Activated T-cell treated with anti-CD3 and anti-CD28 coated beads for 24 hours (primary cell): ENCODE results near the gene ZNF570.
A peak's percentile ranks its signal among the peaks of the same experiment; 100 is the strongest.

Source experiments
- DNase-seq: peaks from one replicate; pipeline ENCODE4 v3.0.0-alpha.2; 2020; ENCODE audit warnings: low read depth

ZNF570 gene

DNA sequence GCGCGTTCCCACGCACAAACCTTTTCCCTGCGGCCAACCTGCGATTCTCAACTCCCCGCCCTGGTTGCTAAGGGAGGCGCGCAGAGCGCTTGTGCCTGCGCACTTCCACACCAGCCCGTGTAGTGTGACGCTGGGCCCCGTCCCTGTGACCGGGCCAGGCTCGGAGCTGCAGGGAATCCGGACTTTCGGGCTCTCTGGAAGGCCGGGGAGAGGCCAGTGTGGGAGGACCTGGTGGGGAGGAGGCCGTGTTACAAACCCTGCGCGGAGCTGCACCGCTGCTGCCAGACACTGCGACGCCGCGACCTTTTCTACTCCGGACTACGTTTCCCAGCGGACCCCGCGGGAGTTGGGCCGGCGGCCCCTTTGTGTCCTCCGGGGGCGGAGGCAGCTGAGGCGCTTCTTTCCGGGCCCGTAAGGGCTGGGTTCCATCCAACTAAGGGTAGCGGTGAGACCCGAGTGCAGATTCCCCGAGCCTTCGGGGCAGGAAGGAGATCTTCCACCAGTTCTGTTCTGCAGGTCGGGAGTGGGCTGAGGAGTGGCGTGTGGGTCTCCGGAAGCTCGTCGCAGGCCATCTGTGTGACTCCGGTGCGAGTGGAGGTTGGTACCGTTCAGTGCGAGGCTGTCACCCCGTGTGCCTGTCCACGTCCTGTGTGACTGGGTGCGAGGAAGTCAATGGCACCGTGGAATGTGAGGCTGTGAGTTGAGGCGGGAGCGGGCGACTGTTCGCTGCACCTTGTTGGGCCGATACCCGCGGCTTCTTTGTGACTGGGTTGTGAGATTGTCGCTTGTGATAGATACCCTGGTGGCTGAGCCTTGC lies at the start of gene ZNF570:
ZNF570 (plus strand) TSS at position 396 of the 817 bp plus-strand sequence. CDS start 999 bp downstream, outside the sequence.
- DNase-seq = peak; percentile 83

DNA sequence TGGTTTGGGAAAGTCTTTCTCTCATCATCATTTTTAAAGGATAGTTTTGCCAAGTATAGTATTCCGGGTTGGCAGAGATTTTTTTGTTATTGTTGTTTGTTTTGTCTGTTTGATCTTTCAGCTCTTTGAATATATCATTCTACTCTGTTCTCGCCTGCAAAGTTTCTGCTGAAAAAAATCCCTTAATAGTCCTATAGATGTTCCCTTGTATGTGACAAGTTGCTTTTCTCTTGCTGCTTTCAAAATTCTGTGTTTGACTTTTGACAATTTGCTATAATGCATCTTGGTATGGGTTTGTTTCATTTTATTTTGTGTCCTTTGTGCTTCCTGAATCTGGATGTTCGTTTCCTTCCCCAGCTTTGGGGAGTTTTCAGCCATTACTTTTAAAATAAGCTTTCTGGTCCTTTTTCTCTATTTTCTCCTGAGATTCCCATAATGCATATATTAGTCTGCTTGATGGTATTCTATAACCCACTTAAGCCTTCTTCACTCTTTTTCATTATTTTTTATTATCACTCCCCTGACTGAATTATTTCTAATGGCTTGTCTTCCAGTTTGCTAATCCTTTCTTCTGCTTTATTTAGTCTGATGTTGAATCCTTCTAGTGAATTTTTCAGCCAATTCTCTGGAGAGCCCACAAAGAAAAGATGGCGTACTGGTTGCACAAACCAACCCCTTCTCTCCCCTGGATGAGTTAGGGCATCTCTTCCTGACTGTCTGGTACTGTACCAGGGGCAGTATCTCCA lies 16.5 kb upstream of the ZNF570 start:
- DNase-seq = no peak

DNA sequence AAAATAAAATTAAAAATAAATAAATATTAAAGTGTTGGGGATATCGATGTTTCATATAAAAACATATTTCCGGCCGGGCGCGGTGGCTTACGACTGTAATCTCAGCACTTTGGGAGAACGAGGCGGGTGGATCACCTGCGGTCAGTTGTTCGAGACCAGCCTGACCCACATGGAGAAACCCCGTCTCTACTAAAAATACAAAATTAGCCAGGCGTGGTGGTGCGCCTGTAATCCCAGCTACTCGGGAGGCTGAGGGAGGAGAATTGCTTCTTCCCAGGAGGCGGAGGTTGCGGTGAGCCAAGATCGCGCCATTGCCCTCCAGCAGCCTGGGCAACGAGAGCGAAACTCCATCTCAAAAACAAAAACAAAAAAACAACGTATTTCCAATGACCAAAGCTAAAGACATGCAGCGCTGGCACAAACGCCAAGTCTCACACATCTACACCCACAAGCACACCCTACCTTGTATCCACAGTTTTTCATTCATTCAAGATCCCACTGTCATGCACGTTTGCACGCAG lies 2.8 kb upstream of the ZNF570 start:
- DNase-seq = no peak

DNA sequence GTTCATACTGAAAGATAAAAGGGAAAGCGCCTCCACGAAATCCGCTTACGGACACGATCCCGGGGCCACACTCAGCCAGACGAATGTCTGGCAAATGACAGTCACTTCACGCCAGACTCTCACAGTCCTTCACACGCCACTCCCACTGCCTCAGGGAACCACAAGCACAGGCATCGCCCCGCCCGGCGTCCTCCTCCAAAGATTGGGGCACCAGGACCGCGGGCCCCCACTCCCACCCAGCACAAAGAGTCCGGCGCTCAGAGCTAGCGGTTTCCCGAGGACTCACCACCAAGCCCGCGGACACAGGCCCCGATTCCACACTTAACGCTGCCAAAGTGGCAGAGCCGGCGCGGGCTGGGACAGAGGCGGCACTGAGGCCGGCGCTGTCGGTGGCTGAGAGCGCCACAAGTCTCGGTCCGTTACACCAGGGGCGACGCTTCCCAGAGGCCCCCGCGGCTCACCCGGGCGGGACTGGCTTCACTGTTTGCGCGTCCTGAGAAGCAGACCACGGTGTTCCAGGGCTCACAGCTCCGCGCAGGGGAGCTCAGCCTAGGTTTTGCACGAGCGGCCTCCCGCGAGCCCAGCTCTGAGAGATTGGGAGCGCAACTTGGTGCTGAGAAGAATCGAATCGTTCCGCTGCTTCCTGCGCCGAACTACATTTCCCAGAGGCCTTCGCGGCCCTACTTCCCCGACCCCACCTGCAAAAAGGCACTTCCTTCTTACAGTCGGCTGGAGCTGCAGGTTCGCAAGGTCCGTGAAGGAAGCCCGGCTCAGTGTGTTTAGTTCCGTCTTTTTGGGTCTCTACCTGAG lies 2.2 kb upstream of the ZNF570 start, which contains the start of gene ZNF569:
ZNF569 (minus strand) TSS at position 647 of the 810 bp plus-strand sequence. CDS start 22,523 bp downstream, outside the sequence.
- peak; percentile 84 for DNase-seq

DNA sequence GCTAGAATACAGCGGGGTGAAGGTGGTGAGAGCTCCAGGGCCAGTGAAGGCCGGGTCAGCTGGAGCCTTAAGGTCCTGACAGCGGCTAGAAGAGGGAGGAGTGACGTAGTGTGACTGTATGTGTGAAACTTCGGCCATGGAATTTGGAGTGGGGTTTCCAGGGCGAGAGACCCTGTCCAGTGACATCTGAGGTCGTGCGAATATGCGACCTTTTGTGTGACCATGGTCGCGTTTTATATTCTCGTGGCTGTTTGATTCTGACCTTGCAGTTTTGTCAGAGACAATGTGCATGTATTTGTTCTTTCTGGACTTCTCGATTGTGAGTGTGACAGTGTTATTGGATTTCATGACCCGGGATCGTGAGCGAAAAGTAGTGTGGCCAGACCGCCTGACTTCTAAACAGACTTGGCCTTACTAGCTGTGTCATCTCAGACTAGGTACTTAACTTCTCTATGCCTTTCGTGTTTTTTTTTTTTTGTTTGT lies 1.5 kb upstream of the ZNF570 start:
- no peak for DNase-seq

DNA sequence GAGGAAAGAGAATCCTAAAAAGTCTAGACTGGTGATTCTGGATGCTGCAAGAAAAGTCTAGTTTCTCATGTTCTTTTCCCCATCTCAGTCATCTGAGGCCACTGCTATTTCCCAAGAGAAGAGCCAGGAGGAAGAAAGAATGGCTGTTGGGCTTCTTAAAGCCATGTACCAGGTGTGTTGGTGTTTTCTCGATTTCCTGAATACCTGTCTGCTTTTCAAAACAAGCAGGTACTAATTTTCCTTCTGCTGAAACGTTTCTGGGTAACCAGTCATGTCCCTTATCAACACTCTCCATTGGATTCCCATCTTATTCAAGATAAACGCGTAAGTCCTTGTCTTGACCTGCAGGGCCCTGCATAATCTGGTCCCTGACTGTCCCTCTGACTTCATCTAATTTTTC lies 1.1 kb downstream of the ZNF570 start:
- DNase-seq = no peak

DNA sequence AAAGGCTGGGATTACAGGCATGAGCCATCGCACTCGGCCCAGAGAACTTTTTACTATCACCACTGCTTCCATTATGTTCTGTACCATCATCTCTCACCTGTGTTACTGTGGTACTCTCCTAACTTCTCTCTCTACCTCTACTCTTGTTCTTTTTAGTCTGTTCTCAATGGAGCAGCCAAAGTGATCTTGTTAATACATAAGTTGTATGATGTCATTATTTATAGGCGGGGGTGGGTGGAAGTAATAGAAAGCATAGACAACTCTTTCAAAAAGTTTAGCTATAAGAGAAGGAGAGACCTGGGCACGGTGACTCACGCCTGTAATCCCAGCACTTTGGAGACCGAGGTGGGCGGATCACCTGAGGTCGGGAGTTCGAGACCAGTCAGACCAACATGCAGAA lies 3.0 kb downstream of the ZNF570 start:
- DNase-seq = no peak

DNA sequence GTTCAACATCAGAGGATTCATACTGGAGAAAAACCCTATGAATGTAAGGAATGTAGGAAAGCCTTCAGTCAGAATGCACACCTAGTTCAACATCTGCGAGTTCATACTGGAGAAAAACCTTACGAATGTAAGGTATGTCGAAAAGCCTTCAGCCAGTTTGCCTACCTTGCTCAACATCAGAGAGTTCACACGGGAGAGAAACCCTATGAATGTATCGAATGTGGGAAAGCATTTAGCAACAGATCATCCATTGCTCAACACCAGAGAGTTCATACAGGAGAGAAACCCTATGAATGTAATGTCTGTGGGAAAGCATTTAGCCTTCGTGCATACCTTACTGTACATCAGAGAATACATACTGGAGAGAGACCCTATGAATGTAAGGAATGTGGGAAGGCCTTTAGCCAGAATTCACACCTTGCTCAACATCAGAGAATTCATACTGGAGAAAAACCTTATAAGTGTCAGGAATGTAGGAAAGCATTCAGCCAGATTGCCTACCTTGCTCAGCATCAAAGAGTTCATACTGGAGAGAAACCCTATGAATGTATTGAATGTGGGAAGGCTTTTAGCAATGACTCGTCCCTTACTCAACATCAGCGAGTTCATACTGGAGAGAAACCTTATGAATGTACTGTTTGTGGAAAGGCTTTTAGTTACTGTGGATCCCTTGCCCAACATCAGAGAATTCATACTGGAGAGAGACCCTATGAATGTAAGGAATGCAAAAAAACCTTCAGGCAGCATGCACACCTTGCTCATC lies 15.4 kb downstream of the ZNF570 start:
- no peak for DNase-seq

DNA sequence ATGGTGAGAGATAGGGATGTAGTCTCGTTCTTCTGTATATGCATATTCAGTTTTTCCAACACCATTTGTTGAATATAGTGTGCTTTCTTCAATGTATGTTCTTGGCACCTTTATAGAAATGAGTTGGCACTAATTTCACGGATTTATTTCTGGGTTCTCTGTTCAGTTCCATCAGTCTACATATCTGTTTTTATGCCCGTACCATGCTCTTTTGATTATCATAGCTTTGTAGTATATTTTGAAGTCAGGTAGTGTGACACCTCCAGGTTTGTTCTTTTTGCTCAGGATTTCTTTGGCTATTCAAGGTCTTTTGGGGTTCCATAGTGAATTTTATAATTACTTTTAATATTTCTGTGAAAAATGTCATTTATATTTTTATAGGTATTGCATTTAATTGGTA lies 23.1 kb downstream of the ZNF570 start:
- no peak for DNase-seq

DNA sequence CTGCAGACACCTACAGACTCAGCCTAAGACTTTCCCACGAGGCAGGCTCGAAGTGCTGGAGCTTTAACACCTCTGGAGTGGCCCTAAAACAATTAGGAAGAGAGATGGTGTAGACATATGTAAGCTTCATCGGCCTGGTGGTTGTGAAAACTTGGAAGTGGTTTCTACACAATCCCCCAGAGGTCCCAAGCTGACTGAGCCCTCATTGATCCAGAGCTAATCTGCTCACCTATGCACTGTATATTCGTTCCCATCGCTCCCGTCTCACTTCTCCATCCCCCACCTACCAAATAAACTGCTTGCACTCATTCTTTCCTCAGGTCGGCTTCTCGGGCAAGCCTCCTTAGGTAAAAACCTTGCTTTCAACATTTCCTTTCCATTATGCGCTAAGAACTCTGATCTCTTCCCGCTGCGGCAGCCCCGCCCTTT lies 36.8 kb downstream of the ZNF570 start:
- DNase-seq = no peak

DNA sequence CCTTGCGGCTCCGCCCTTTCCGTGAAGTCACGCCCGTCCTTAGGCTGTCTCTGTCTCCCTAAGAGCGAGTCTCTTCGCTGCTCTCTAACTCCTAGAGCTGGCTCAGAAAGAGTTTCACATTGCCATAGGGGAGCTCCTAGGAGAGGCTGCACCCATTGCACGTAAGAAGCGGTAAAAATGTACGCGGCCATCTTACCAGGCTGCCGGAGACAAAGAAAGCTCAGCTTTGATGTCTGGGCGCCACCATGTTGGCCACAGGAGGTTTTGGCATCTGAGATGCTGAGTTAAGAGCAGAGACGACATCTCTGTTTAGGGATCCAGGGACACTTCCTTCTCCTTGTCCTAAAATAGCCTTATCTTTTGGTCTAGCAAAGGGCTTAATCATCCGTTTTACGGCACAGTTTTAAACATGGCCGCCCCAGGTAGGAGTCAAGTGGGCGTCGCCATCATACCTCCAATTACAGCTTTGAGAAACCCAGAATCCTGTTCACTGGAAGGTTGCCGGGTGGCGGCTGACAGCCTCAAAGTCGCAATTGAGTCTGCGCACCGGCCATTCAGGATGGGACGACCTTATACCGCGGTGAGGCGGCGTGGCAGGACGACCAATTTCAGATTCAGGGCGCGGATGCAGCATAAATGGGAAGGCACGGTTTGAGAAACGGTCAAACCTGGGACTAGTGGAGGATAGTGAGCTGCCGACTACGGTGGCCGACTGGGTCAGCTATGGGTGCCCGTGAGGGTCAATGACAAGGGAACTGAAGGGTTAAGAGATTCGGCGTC lies 37.4 kb downstream of the ZNF570 start, which contains the start of gene ZNF793:
ZNF793 (plus strand) TSS at position 553 of the 780 bp plus-strand sequence. CDS start 16,501 bp downstream, outside the sequence.
- peak; percentile 75 for DNase-seq

DNA sequence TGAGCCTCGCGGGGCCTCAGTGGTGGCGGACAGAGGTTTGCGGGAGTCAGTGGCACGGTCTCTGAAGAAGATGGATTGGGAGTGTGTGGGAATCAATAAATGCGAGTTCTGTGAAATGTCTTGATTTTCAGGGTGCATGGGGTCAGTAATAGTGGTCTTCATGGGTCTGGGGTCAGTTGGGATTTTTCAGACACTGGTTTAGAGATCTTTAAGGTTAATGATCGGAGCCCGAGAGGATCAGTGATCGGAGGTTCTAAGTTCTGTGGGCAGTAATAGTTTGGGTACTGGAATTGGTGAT lies 38.0 kb downstream of the ZNF570 start:
- no peak for DNase-seq

DNA sequence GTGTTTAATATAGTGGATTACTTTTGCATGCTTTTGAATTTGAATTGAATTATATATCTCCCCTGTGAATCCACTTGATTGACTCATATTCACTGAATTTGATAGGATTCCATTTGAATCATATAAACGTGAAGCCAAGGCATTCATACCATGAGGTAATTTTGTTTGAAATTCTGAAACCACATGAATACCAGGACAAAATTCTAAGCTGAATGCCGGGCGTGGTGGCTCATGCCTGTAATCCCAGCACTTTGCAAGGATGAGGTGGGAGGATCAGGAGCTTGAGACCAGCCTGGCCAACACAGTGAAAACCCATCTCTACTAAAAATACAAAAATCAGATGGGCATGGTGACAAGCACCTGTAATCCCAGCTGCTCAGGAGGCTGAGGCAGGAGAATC lies 42.0 kb downstream of the ZNF570 start:
- DNase-seq = no peak

DNA sequence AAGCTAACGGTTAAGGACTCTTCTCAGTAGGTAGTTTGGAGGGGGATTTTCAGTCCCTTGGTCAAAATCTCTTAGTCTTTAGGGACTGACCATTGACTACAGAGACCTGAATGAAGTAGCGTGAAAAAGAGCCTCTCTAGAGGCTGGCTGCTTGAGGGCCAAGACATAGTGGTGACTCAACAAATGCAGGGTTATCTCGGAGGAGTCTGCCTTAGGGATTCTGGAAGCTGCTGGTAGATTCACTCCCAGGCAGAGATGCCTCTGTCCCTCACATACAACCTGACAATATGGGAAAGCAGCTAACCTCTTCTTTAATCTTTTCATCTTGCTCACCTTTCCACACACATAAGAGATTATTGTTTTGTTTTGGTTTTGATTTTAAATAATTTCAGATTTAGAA lies 42.7 kb downstream of the ZNF570 start:
- DNase-seq = no peak

DNA sequence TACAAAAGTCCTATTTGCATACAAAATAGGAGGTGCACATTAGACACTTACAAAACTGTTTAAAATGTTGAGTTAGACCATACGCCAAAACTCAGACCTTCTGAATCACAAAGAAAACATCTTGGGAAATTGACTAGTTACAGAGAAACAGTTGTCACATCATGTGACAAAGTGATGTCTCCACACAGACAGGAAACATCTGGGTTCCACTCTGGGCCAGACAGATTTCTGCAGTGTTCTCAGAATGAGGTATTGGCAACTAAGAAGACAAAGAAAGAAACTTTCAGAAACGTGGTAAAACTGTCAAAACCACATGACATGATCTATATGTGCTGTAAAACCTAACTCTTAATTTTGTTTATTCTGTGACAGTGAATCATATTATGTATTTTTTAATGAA lies 44.2 kb downstream of the ZNF570 start:
- DNase-seq = no peak

DNA sequence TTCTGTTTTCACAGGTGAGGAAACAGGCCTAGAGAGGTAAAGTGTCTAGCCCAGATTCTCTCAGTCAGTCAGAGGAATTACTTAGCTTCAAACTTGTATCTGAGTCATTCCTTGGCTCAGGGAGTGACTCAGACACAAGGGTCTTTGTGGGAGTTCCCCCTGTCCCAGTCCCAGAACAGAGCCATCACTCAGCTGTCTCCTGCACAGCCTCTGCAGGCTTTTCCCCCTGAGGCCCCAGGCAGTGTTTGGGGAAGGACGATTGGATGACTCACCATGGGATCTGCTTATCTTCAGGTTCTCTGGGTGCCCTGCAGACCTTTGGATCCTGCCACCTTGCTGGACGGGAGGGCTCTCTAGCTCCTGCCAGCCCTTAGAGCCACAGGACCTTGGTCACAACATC lies 50.7 kb downstream of the ZNF570 start:
- DNase-seq = no peak

DNA sequence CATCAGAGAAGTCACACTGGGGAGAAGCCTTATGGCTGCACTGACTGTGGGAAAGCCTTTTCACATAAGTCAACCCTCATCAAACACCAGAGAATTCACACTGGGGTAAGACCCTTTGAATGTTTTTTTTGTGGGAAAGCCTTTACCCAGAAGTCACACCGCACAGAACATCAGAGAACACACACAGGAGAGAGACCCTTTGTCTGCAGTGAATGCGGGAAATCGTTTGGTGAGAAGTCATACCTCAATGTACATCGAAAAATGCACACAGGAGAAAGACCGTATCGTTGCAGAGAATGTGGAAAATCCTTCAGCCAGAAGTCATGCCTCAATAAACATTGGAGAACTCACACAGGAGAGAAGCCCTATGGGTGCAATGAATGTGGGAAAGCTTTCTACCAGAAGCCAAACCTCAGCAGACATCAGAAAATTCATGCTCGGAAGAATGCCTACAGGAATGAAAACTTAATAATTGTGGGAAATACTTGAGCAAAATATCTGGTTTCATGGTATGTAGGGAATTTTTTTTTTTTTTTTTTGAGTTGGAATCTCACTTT lies 68.3 kb downstream of the ZNF570 start:
- DNase-seq = no peak
